Spleen (tissue), 7 donors: ENCODE data around the gene AFDN.
A peak's percentile ranks its signal among the peaks of the same experiment; 100 is the strongest.

Experiments
- POLR2A ChIP-seq, 3 donors: fragments of 450-650 bp; IDR thresholded peaks; one replicate each; pipeline ENCODE4 v1.5.1; 2017; ENCODE audit warnings: antibody characterized with exemption in 3 of 3, mild to moderate bottlenecking in 1 of 3
- POLR2AphosphoS5 ChIP-seq, 3 donors: sonication (generic); formaldehyde crosslinking; IDR thresholded peaks; one replicate each; pipeline ENCODE4 v1.5.1; 2017; ENCODE audit warnings: antibody characterized with exemption in 3 of 3
- TF ChIP-seq, protein P1 (sequence below), 11 experiments: fragments of 200-600 bp in 7 of 11; fragments of 450-650 bp in 4 of 11; sonication (generic) in 4 of 11; IDR thresholded peaks in 8 of 11; conservative IDR thresholded peaks in 3 of 11; 1 replicate in 7 of 11; 2 replicates in 4 of 11; pipeline versions ENCODE4 v1.4.0 to v1.8.0; 2016 to 2021; ENCODE audit warnings: antibody characterized with exemption in 11 of 11, inconsistent platforms in 4 of 11, mild to moderate bottlenecking in 1 of 11
- donor health status: DM: no; HTN: no; CAD: no; lungs with moderate emphysema.
- donor health status: DM: no; HTN: no; CAD: no.
- donor health status: DM: no; HTN: no; CAD: no.

GRCh38 chr6:167906899-167907298 is 80.2 kb downstream of the AFDN start:
- TF ChIP-seq, protein P1, sequence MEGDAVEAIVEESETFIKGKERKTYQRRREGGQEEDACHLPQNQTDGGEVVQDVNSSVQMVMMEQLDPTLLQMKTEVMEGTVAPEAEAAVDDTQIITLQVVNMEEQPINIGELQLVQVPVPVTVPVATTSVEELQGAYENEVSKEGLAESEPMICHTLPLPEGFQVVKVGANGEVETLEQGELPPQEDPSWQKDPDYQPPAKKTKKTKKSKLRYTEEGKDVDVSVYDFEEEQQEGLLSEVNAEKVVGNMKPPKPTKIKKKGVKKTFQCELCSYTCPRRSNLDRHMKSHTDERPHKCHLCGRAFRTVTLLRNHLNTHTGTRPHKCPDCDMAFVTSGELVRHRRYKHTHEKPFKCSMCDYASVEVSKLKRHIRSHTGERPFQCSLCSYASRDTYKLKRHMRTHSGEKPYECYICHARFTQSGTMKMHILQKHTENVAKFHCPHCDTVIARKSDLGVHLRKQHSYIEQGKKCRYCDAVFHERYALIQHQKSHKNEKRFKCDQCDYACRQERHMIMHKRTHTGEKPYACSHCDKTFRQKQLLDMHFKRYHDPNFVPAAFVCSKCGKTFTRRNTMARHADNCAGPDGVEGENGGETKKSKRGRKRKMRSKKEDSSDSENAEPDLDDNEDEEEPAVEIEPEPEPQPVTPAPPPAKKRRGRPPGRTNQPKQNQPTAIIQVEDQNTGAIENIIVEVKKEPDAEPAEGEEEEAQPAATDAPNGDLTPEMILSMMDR (IDR thresholded peaks at IDR 0.05 in 8 of 11, conservative IDR thresholded peaks at IDR 0.05 in 3 of 11), result no peak
- TF ChIP-seq POLR2AphosphoS5 (IDR thresholded peaks at IDR 0.05) (peak in 2 of 3 donors; percentile 51 to 68), POLR2A (IDR thresholded peaks at IDR 0.05) (no peak)
